Skeletal muscle satellite cell (primary cell): ENCODE data around the gene CLDN2.
"Not testable (repeated sequence)": the region's sequence is repeated elsewhere in the genome, so short reads cannot be mapped to it uniquely, and the experiment has no call there.

Source experiments
- H3K27me3 ChIP-seq: 2 replicates; pipeline ENCODE4 v1.7.0; 2013; ENCODE audit warnings: low read length; ENCODE audit not compliant: control insufficient read depth, insufficient read depth
- H3K36me3 ChIP-seq: 2 replicates; pipeline ENCODE4 v1.7.0; 2013; ENCODE audit warnings: mild to moderate bottlenecking, control low read depth, low read length; ENCODE audit not compliant: insufficient read depth
- H3K4me1 ChIP-seq: 2 replicates; pipeline ENCODE4 v1.7.0; 2013; ENCODE audit warnings: low read length; ENCODE audit not compliant: control insufficient read depth, insufficient read depth
- H3K4me2 ChIP-seq: 2 replicates; pipeline ENCODE4 v1.7.0; 2013; ENCODE audit warnings: mild to moderate bottlenecking, low read length
- H3K4me3 ChIP-seq: 2 replicates; pipeline ENCODE4 v1.7.0; 2013; ENCODE audit warnings: low read length
- H3K9ac ChIP-seq: 2 replicates; pipeline ENCODE4 v1.7.0; 2013; ENCODE audit warnings: mild to moderate bottlenecking, low read depth, low read length, moderate library complexity
- H3K9me3 ChIP-seq: replicated peaks from 2 replicates; pipeline ENCODE4 v1.7.0; 2013; ENCODE audit warnings: mild to moderate bottlenecking, control low read depth, low read length

The CLDN2 gene

DNA sequence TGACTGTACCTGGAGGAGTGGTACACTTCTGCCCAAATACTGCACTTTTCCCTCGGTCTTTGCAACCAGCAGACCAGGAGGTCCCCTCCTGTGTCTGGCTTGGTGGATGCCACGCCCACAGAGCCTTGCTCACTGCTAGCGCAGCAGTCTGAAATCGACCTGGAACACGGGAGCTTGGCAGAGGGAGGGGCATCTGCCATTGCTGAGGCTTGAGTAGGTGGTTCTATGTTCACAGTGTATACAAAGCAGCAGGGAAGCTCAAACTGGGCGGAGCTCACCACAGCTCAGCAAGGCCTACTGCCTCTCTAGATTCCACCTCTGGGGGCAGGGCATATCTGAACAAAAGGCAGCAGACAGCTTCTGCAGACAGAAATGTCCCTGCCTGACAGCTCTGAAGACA lies 46.3 kb downstream of the CLDN2 start:
- H3K4me2 ChIP-seq, H3K4me1 ChIP-seq, H3K9ac ChIP-seq, H3K36me3 ChIP-seq, H3K27me3 ChIP-seq, H3K4me3 ChIP-seq, H3K9me3 ChIP-seq: not testable (repeated sequence)

DNA sequence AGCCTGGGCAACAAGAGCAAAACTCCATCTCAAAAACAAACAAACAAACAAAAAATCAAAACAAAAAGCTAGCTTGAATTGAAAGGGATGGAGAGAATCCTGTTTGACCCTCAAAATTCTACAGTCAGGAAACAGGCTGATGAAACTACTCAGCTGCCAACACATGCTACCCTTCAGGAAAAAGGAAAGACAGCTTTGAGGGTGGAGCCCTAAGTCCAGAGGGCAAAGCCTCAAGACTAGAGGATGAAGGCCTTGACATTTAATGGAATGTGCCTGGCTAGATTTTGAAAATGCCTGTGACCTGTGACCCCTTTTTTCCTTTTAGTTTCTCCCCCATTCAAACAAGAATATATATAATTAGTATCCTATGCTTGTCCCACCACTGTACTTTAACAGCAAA lies 52.7 kb downstream of the CLDN2 start:
- Histone ChIP-seq H3K4me1 (no peaks in the 10 kb centered on the region), H3K4me2 (no peak overlapping the region), H3K9me3 (no peaks in the 10 kb centered on the region), H3K27me3 (no peaks in the 10 kb centered on the region), H3K9ac (no peak overlapping the region), H3K4me3 (no peak overlapping the region), H3K36me3 (no peaks in the 10 kb centered on the region)

DNA sequence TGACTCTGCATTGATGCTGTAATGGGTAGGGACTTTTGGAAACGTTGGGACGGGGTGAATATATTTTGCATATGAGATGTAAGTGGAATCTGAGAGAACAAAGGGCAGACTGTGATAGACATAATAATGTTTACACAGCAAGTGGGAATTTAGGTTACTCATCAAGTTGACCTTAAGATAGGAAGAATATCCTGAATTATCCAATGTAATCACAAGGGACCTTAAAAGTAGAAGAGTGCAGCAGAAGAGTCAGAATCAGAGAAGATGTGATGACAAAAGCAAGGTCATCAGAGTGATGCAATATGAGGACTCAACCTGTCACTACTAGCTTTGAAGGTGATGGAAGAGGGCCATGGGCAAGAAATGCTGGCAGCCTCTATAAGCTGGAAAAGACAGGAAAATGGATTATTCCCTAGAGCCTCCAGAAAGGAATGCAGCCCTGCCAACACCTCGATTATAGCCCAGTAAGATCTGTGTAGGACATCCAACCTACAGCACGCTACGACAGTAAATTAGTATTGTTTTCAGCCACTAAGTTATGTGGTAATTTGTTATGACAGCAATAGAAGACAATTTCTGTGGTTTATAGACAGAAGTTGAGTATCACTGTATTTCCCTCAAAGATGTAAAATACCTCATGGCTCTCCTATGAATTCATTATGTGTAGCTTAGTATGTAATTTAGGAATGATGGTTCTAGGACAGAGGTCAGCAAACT lies 53.4 kb downstream of the CLDN2 start:
- Histone ChIP-seq H3K9me3 (no peaks in the 10 kb centered on the region), H3K9ac (no peak overlapping the region), H3K36me3 (no peaks in the 10 kb centered on the region), H3K27me3 (no peaks in the 10 kb centered on the region), H3K4me2 (no peak overlapping the region), H3K4me1 (no peaks in the 10 kb centered on the region), H3K4me3 (no peak overlapping the region)

DNA sequence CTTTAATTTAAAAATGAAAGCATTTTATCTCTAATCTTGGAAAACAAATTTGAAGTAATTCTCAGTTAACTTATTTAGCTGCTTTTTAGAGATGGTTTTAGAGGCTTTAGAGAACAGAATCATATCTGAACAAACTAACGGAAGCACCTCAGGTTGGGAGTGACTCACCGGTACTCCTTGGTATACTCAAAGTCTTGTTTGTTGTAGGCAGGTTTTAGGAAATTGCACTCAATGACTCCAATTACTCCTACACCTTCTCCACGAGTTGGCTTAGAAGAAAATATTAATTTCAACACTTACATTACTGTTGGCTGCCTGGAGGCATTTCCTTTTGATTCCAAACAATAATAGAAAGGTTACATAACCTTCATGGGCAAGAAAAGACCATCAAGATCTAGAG lies 56.2 kb downstream of the CLDN2 start:
- Histone ChIP-seq H3K4me1 (no peaks in the 10 kb centered on the region), H3K9ac (no peak overlapping the region), H3K27me3 (peaks cover 18% of the 10 kb centered on the region), H3K4me2 (no peak overlapping the region), H3K9me3 (no peaks in the 10 kb centered on the region), H3K4me3 (no peak overlapping the region), H3K36me3 (peaks cover 5% of the 10 kb centered on the region)
